A673 (cell line): ENCODE results near the gene SH3PXD2B. TPM values are rescaled to one million over a fixed set of nuclear protein-coding genes. Genes with fewer than 3 reads are reported as not detected.

ENCODE experiments used
- BruUV-seq: library from RNA; stranded (reverse); fragments of 400-500 nt; replicated peaks from 2 replicates; lab custom pipeline; 2021; lab: Mats Ljungman, UMichigan
- CTCF ChIA-PET: fragments of 300-600 bp; sonication (Branson Sonifier 250); formaldehyde crosslinking; loops from one replicate; lab custom pipeline; 2022; ENCODE audit warnings: antibody characterized with exemption; lab: Charles Lee
- POLR2A ChIA-PET: fragments of 300-600 bp; sonication (Branson Sonifier 250); formaldehyde crosslinking; loops from one replicate; lab custom pipeline; 2022; ENCODE audit warnings: antibody characterized with exemption; ENCODE audit not compliant: low non-redundant PET; lab: Charles Lee
- DNase-seq: peaks from one replicate; pipeline ENCODE4 v3.0.0-alpha.2; 2015; ENCODE audit warnings: low spot score
- H3K27ac ChIP-seq: fragments of 200-600 bp; sonication (generic); 2 replicates; pipeline ENCODE4 v1.5.1; 2016; ENCODE audit warnings: mixed run types, low read depth, mild to moderate bottlenecking, mixed read lengths, antibody characterized with exemption, low read length; ENCODE audit not compliant: poor library complexity, severe bottlenecking
- H3K27me3 ChIP-seq: fragments of 200-600 bp; sonication (generic); replicated peaks from 2 replicates; pipeline ENCODE4 v1.6.1; 2017; ENCODE audit warnings: mixed run types, low read depth, mild to moderate bottlenecking, mixed read lengths, antibody characterized with exemption, low read length; ENCODE audit not compliant: insufficient read depth, poor library complexity
- H3K36me3 ChIP-seq: fragments of 200-600 bp; sonication (generic); 2 replicates; pipeline ENCODE4 v1.6.1; 2016; ENCODE audit warnings: mixed run types, mild to moderate bottlenecking, mixed read lengths, antibody characterized with exemption, low read length; ENCODE audit not compliant: insufficient read depth, poor library complexity, severe bottlenecking
- H3K4me1 ChIP-seq: fragments of 200-600 bp; sonication (generic); 2 replicates; pipeline ENCODE4 v1.6.1; 2017; ENCODE audit warnings: mixed run types, mild to moderate bottlenecking, mixed read lengths, antibody characterized with exemption, low read length; ENCODE audit not compliant: insufficient read depth, poor library complexity, severe bottlenecking
- H3K4me3 ChIP-seq: fragments of 200-600 bp; sonication (generic); 2 replicates; pipeline ENCODE4 v1.5.1; 2016; ENCODE audit warnings: low read depth, mixed run types, mild to moderate bottlenecking, mixed read lengths, low read length; ENCODE audit not compliant: poor library complexity, severe bottlenecking
- H3K9me3 ChIP-seq: fragments of 200-600 bp; sonication (generic); 2 replicates; pipeline ENCODE4 v1.6.1; 2016; ENCODE audit warnings: mixed run types, low read depth, mild to moderate bottlenecking, mixed read lengths, antibody characterized with exemption, low read length; ENCODE audit not compliant: poor library complexity, severe bottlenecking
- CTCF ChIP-seq: fragments of 300-800, 200-600 bp; sonication (generic); conservative IDR thresholded peaks from 2 replicates; pipeline ENCODE4 v1.5.1; 2017; ENCODE audit warnings: low read depth, mild to moderate bottlenecking, antibody characterized with exemption, low read length, moderate library complexity, mixed read lengths
- EZH2 ChIP-seq: fragments of 200-600 bp; sonication (generic); IDR thresholded peaks from 2 replicates; pipeline ENCODE4 v1.6.1; 2017; ENCODE audit warnings: borderline replicate concordance, low read depth, mild to moderate bottlenecking, mixed read lengths, antibody characterized with exemption, low read length; ENCODE audit not compliant: poor library complexity, severe bottlenecking
- intact Hi-C: fragments of 100-400 bp; cut with micrococcal nuclease; formaldehyde crosslinking; loops from one replicate; pipeline ENCODE4 v1.10.0; 2022; ENCODE audit not compliant: unreplicated experiment
- total RNA-seq: library from RNA; stranded (reverse); gene quantifications from 2 replicates; pipeline ENCODE4 v1.2.3, GENCODE V29; 2021

SH3PXD2B gene
- total RNA-seq, 1 experiment from 2014 or later = 28.1 TPM

DNA sequence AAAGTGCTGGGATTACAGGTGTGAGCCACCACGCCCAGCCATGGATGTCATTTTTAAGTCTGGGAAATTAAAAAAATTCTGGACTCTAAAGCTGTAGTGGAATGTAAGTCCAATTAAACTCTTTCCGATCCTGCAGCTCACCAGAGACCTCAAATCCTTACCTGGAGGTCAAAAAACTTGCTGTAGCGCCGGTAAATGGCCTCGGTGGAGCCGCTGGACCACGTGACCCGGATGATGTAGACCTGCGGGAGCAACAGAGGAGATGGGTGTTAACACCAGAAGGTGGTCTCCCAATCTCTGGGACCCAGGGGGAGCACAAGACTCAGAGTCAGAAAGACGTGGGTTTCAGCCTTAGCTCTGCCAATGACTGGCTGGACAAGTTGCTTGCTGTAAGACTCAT lies 32.1 kb downstream of the SH3PXD2B start:
- Histone ChIP-seq H3K4me1 (peaks cover 31% of the 10 kb centered on the region), H3K27me3 (no peaks in the 10 kb centered on the region), H3K4me3 (no peak overlapping the region), H3K36me3 (no peaks in the 10 kb centered on the region), H3K9me3 (no peaks in the 10 kb centered on the region), H3K27ac (no peak overlapping the region)
- no TSS peak for BruUV-seq
- DNase-seq = no peak
- intact Hi-C loops = no loop called here
- TF ChIP-seq CTCF (no peak), EZH2 (no peak)
- CTCF ChIA-PET = no interaction called here
- POLR2A ChIA-PET = no interaction called here

- DNase-seq = no peak
- Histone ChIP-seq H3K36me3 (no peaks in the 10 kb centered on the region), H3K9me3 (no peaks in the 10 kb centered on the region), H3K27ac (no peak overlapping the region), H3K4me3 (no peak overlapping the region), H3K27me3 (no peaks in the 10 kb centered on the region), H3K4me1 (peaks cover 31% of the 10 kb centered on the region)
- intact Hi-C loops = no loop called here
- ChIA-PET POLR2A (no interaction called here), CTCF (no interaction called here)
- TF ChIP-seq CTCF (no peak), EZH2 (no peak)
- no TSS peak for BruUV-seq
Observed at GRCh38 chr5:172421020-172421419, 33.3 kb downstream of the SH3PXD2B start.

DNA sequence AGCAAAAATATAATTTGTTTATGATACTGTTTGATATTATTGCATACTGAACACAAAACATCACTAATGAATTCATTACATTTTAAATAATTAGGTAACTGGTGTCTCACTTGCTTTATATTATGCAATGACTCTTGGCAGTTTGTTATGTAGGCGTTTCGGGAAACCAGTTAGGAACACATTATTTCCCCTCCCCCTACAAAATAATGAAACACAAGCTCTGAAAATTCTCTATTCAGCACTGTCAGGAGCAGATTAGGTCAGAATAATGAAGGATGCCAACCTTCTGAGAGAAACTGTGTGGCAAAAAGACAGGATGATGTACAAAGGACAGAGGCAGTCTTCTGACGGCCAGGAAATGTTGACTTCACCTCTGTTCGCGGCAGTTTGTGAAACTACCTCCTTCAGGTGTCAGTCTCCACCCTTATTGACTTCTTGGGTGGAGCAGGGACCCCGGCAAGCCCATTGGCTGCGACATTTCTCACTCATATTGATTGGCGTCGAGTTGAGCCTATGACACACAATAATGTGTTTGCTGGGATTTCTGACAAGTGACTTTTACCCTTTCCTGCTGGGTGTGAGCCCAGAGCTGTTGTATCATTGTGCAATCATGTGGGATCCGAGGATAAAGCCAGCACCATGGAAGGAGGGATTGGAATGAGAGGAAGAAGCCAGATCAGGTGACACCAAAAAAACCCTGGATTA lies 33.9 kb downstream of the SH3PXD2B start:
- H3K4me1 ChIP-seq = peaks cover 31% of the 10 kb centered on the region
- H3K9me3 ChIP-seq = no peaks in the 10 kb centered on the region
- TF ChIP-seq CTCF (no peak), EZH2 (no peak)
- CTCF ChIA-PET = interaction anchor here (0.8 kb wide), 1 partner anchor 31 kb away, joined by 3 read pairs; no protein-coding TSS in a partner anchor
- no peak overlapping the region for H3K4me3 ChIP-seq
- H3K27me3 ChIP-seq = no peaks in the 10 kb centered on the region
- POLR2A ChIA-PET = interaction anchor here (1.0 kb wide), 1 partner anchor 17 kb away, joined by 5 read pairs; no protein-coding TSS in a partner anchor
- intact Hi-C loops = no loop called here
- H3K36me3 ChIP-seq = no peaks in the 10 kb centered on the region
- no TSS peak for BruUV-seq
- peak overlapping the region; percentile 44 for H3K27ac ChIP-seq
- peak; percentile 54 for DNase-seq
